GM19035 (cell line): ENCODE measurements around the gene NLRP1.

Experiments used
- ATAC-seq: cut with Tn5 transposase; IDR thresholded peaks from one replicate; pipeline ENCODE4 v1.9.1; 2021; ENCODE audit not compliant: unreplicated experiment

Gene NLRP1

GRCh38 chr17:5526821-5527598 is 57.3 kb downstream of the NLRP1 start:
- no peak for ATAC-seq

GRCh38 chr17:5523249-5523648 is 61.1 kb downstream of the NLRP1 start:
- no peak for ATAC-seq

GRCh38 chr17:5522476-5522875 is 61.8 kb downstream of the NLRP1 start:
- ATAC-seq, result no peak

DNA sequence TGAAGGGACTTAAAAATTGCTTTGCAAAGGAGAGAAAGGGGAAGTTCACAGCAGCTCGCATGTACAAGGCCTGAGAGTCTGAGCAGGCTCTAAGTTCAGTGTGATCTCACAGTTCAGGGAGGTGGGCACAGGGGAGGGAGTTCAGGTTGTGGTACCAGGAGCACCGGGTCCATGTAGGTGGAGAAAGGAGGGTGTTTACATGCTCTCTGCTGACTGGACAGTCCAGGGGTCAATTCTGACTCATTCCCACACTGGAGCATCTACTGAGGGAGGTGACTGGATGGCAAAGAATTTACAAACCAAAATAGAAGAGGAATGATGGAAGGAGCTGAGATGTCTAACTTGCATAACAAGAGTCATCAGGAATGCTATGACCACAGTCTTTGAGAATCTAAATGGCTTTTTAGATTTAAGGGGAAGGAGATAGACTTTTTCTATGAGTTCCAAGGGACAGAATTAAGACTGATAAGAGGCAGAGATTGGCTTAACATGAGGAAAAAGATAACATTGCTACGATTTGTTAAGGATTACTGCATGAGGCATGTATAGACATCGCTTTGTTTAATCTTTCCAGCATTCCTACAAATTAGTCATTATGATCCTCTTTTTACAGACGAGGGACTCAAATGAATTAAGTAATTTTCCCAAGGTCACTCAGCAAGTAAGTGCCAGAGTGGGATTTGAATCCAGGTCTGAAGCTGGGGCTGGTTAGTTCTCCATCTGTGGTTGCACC is 68.1 kb downstream of the NLRP1 start:
- no peak for ATAC-seq

- no peak for ATAC-seq
These were observed 69.3 kb downstream of the NLRP1 start for GRCh38 chr17:5514976-5515375.

GRCh38 chr17:5513628-5514027 is 70.7 kb downstream of the NLRP1 start:
- no peak for ATAC-seq

- ATAC-seq, result no peak
These were observed 72.7 kb downstream of the NLRP1 start for GRCh38 chr17:5511401-5512225.

- no peak for ATAC-seq
These were observed 73.5 kb downstream of the NLRP1 start for GRCh38 chr17:5510771-5511170.

- ATAC-seq, result no peak
These were observed 74.8 kb downstream of the NLRP1 start for GRCh38 chr17:5509482-5509881.

DNA sequence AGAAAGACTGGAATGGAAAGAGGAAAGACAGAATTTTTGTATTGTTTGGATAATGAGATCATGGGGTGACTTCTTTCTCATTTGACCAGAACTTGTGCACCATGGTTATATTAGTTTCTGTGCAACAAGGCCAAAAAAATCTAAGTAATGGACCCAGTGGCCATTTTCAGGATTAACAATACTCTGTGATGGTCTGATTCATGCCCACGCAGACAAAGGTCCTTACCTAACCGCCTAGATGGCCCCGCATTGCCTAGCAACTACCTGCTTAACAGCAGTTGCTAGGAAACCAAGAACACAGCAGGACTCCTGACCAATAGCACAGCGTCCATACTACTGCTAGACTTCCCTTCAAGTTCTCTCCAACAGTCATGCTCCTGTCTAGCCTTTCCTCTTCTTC is 75.5 kb downstream of the NLRP1 start:
- ATAC-seq, result no peak

DNA sequence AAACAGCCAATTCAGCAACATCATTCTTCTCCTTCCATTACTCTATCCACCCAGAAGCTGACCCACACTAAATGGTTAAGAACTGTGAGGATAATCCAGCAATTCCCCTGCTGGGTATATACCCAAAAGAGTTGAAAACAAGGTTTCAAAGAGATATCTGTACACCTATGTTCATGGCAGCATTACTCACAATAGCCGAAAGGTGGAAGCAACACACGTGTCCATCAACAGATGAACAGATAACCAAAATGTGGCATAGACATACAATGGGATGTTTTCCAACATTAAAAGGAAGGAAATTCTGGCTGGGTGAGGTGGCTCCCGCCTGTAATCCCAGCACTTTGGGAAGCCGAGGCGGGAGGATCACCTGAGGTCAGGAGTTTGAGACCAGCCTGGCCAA is 78.0 kb downstream of the NLRP1 start:
- ATAC-seq, result no peak

DNA sequence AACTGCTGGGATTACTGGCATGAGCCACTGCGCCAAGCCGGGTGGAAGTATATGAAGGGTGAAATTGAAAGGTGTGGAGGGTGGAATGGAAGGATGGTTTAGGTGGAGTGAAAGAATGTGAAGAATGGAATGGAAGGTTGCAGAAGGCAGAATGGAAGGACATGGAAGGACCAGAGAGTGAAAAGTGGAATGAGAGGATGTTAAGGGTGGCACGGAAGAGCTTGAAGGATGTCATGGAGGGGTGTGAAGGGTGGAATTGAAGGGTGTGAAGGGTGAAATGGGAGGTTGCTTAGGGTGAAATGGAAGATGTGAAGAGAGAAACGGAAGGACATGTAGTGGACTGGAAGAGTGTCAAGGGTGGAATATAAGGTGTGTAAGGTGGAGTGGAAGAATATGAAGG is 81.8 kb downstream of the NLRP1 start:
- no peak for ATAC-seq

DNA sequence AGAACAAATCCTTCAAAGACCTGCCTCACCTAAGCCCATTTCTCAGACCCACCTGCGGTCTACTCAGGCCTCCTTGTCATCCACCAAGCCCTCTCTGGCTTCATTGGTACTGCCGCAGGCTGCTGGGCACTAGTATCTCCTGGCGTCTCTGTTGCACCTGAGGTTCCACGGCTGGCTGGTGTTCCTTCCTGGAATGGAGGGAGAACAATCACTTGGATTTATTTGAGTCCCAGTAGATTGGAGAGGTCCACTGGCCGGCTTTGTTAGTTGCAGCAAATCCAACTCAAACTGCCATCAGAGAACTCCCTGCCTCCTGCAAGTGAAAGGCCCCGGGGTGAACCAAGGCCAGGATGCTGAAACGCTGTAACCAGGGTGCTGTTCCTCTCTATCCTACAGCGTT is 82.6 kb downstream of the NLRP1 start:
- ATAC-seq, result no peak

- ATAC-seq, result no peak
These were observed 83.5 kb downstream of the NLRP1 start for GRCh38 chr17:5500589-5501391.

DNA sequence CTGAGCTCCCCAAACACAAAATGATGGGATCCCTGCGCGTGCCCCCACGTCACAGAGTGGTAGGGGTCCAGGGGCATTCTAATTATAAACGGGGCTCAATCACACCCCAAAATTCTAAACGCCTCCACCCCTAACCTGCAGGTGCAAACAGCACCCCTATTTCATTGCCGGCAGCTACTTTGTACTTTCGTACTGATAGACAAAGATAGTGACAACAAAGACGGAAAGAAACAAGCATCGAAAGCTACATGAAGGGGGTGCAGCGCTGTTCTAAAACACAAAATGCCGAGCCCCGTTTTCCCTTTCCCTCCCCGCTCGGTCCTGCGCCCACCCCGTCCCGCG is 84.1 kb downstream of the NLRP1 start:
- ATAC-seq, result no peak

DNA sequence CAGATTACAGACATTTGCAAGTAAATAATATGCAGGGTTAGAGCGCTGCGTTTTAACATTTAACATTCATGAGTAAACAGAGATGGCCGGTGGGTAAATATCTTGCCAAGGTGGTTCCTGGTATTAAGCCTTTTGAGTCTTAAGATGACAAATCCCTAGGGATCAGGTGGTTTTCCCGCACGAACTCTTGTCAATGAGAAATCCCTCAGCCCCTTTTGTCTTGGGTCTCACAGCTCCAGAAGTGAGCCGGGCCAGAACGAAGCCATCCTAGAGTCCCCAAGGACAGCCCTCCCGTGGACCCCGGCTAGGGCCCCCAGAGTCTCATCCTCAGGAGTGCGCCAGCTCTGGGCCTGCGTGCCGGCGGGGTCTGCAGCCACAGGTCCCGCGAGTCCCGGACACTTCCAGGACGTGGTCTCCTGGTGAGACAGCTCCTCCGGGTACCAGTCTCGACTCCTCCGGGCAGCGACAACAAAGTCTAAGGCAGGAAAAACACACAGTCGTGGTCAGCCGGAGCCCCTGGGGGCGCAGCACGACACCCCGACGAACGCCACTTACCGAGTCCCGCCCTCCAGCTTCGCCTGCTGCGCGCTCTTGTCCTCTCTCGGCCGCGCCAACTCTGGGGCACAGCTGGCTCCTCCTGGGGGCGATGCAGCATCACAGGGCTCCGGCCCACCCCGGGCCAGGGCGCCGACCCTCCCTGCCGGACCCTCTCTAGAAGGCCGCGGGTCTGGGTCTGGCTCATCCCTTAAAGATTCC is 84.7 kb downstream of the NLRP1 start:
- ATAC-seq, result no peak

DNA sequence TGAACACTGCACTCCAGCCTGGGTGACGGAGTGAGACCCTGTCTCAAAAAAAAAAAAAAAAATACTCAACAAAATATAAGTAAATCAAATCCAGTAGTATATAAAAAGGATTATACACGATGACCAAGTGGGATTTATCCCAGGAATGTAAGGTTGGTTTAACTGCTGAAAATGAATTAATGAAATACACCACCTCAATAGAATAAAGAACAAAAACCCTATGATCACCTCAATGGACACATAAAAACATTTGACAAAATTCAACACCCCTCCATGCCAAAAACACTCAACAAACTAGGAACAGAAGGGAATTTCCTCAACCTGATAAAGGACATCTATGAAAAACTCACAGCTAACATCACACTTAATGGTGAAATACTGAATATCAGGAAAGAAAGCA is 91.3 kb downstream of the NLRP1 start:
- ATAC-seq, result no peak

- ATAC-seq, result no peak
These were observed 95.6 kb downstream of the NLRP1 start for GRCh38 chr17:5488752-5489151.

DNA sequence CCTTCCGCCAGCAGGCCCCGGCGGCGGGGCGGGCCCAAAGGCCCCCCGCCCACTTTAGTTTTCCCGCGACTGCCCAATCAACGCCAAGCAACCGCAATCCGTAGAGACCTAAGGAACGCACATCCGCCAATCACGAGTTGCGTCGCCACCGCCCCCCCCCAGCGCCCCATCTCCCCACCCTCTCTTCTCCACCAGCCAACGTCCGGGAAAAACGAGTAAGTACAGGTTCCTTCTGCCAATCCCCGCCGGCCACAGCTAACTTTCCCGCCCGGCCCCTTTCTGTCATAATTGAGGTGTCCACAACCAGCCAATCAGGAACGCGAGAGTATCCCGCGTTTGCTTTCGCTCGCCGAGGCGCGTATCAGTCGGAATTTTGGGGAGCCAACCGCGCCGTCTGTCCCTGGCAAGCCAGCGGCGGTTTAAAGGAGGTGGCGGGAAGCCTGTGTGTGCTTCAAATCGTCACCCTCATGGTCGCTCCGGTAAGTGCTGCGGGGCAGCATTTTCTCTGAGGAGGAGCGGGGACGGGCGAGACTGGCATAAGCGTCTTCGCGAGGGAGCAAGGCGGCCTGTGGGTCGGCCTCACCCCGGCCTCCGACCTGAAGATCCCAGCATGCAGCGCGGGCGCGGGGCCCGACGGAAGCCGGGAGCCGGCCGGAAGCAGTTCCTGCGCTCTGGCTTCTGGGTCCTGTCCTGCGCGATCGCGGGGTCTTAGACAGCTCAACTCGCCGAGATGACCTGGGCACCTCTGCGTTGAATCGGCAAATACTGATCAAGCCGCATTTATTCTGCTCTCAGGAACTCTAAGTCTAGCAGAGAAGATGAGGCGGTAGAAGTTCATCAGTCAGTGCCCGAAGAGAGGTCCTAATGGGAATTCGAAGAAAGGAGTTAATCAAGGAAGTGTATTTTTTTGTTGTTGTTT is 97.8 kb downstream of the NLRP1 start, which contains the start of gene MIS12:
Gene MIS12, plus strand, starts transcription at position 361 of the 919 bp plus-strand sequence. CDS start 2,297 bp downstream, outside the sequence.
- peak; percentile 85 for ATAC-seq
